Measurements from ENCODE around the gene SND1.

Gene SND1

GRCh38 chr7:127690337-127690736, 38.3 kb downstream of the SND1 start:
- DNase-seq, result no peak

- no peak for DNase-seq
Observed at GRCh38 chr7:127690806-127691205, 38.8 kb downstream of the SND1 start.

- DNase-seq, result no peak
Observed at GRCh38 chr7:127692200-127692599, 40.2 kb downstream of the SND1 start.

GRCh38 chr7:127699853-127700252, 47.9 kb downstream of the SND1 start:
- no peak for DNase-seq

GRCh38 chr7:127702052-127702652, 50.2 kb downstream of the SND1 start:
- DNase-seq, result no peak

- DNase-seq, result peak in 1 of 2 experiments; percentile 68
Observed at GRCh38 chr7:127702938-127703337, 50.9 kb downstream of the SND1 start.

- DNase-seq, result peak in 1 of 2 experiments; percentile 24
Observed at GRCh38 chr7:127704211-127704610, 52.2 kb downstream of the SND1 start.

GRCh38 chr7:127705461-127705959, 53.5 kb downstream of the SND1 start:
- no peak for DNase-seq

GRCh38 chr7:127706766-127707165, 54.8 kb downstream of the SND1 start:
- no peak for DNase-seq

GRCh38 chr7:127708201-127708600, 56.2 kb downstream of the SND1 start:
- no peak for DNase-seq

GRCh38 chr7:127708788-127709187, 56.8 kb downstream of the SND1 start:
- DNase-seq, result peak; percentile 33 to 71

GRCh38 chr7:127710635-127711034, 58.6 kb downstream of the SND1 start:
- no peak for DNase-seq

GRCh38 chr7:127711872-127712271, 59.9 kb downstream of the SND1 start:
- no peak for DNase-seq

- DNase-seq, result no peak
Observed at GRCh38 chr7:127713006-127713405, 61.0 kb downstream of the SND1 start.

- DNase-seq, result peak; percentile 53 to 73
Observed at GRCh38 chr7:127713758-127714157, 61.8 kb downstream of the SND1 start.

- no peak for DNase-seq
Observed at GRCh38 chr7:127715272-127715671, 63.3 kb downstream of the SND1 start.

- DNase-seq, result no peak
Observed at GRCh38 chr7:127715901-127716300, 63.9 kb downstream of the SND1 start.

- DNase-seq, result no peak
Observed at GRCh38 chr7:127717502-127718339, 65.7 kb downstream of the SND1 start.

GRCh38 chr7:127718340-127718679, 66.3 kb downstream of the SND1 start:
- DNase-seq, result no peak

- no peak for DNase-seq
Observed at GRCh38 chr7:127726476-127726875, 74.5 kb downstream of the SND1 start.

GRCh38 chr7:127730658-127731276, 78.8 kb downstream of the SND1 start:
- no peak for DNase-seq

GRCh38 chr7:127731431-127732080, 79.6 kb downstream of the SND1 start:
- no peak for DNase-seq

GRCh38 chr7:127732306-127732705, 80.3 kb downstream of the SND1 start:
- no peak for DNase-seq

Measured in NCI-H446 (cell line).